ENCODE measurements around the gene RXFP1.

The RXFP1 gene

GRCh38 chr4:158532556-158533231 is 11.0 kb downstream of the RXFP1 start:
- TF ChIP-seq ZNF274 (IDR thresholded peaks at IDR 0.05; ENCODE audit: low read depth, low read length), result no peak
- no peak overlapping the region for H3K4me3 ChIP-seq (ENCODE audit: low read length)

- TF ChIP-seq ZNF274 (IDR thresholded peaks at IDR 0.05; ENCODE audit: low read depth, low read length), result no peak
- no peak overlapping the region for H3K4me3 ChIP-seq (ENCODE audit: low read length)
These were observed 13.0 kb downstream of the RXFP1 start for GRCh38 chr4:158534727-158535126.

DNA sequence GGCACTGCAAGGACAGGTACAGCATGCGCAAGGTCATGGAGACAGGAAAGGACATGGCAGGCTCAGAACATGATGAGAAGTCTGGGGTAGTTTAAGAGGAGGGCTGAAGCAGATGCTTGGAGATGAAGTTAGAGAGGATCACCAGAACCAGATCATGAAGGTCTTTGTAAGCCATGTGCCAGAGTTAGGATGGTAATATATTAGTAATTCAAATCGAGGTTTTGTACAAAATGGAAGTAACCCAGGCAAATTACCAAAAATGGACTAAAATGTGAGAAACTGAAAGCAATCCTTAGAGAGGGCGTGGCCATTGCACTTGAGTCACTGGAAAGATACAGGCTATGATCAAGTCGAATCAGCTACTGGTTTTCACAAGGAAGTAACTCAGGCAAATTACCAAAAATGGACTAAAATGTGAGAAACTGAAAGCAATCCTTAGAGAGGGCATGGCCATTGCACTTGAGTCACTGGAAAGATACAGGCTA is 13.5 kb downstream of the RXFP1 start:
- TF ChIP-seq ZNF274 (IDR thresholded peaks at IDR 0.05; ENCODE audit: low read depth, low read length), result no peak
- H3K4me3 ChIP-seq (ENCODE audit: low read length), result no peak overlapping the region

- H3K4me3 ChIP-seq (ENCODE audit: low read length), result no peak overlapping the region
- no peak for TF ChIP-seq ZNF274 (IDR thresholded peaks at IDR 0.05; ENCODE audit: low read depth, low read length)
These were observed 15.2 kb downstream of the RXFP1 start for GRCh38 chr4:158536833-158537232.

- TF ChIP-seq ZNF274 (IDR thresholded peaks at IDR 0.05; ENCODE audit: low read depth, low read length), result no peak
- no peak overlapping the region for H3K4me3 ChIP-seq (ENCODE audit: low read length)
These were observed 16.5 kb downstream of the RXFP1 start for GRCh38 chr4:158538176-158538575.

DNA sequence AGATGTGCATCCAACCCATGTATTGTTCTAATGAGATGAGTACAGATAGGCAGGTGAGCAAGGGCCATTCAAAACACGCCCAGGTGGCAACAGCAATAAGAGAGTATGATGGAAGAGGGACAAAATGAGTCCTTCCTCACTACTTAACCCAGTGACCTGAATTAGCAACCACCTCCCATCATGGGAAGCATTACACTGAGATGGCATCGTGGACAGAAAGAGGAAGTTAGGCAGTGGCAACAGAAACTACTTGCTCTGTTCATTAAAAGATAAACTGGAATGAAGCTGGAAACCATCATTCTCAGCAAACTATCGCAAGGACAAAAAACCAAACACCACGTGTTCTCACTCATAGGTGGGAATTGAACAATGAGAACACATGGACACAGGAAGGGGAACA is 17.2 kb downstream of the RXFP1 start:
- no peak for TF ChIP-seq ZNF274 (IDR thresholded peaks at IDR 0.05; ENCODE audit: low read depth, low read length)

DNA sequence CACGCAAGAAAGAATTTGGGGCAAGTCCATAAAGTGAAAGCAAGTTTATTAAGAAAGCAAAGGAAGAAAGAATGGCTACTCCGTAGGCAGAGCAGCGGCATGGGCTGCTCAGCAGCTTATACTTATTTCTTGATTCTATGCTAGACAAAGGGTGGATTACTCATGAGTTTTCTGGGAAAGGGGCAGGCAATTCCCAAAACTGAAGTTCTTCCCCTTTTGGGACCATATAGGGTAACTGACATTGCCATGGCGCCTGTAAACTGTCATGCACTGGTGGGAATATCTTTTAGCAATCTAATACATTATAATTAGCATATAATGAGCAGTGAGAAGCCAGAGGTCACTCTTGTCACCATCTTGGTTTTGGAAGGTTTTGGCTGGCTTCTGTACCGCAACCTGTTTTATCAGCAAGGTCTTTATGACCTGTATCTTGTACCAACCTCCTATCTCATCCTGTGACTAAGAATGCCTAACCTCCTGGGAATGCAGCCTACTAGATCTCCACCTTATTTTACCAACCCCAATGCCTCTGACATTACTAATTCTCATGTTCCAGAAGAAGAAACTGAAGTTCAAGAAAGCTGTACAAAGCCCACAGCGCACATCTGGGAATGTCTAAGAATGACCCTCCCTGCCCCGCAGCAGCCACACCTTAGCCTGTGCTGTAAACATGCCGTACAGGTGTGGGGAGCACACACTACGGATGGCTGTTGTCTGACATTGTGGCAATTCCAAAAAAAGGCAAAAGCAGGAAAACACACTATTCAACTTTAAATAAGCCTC is 18.6 kb downstream of the RXFP1 start:
- H3K4me3 ChIP-seq (ENCODE audit: low read length), result no peak overlapping the region
- TF ChIP-seq ZNF274 (IDR thresholded peaks at IDR 0.05; ENCODE audit: low read depth, low read length), result no peak

More for the DNA sequence above, 17.2 kb downstream of the RXFP1 start:
- no peak overlapping the region for H3K4me3 ChIP-seq (ENCODE audit: low read length)

- no peak overlapping the region for H3K4me3 ChIP-seq (ENCODE audit: low read length)
- no peak for TF ChIP-seq ZNF274 (IDR thresholded peaks at IDR 0.05; ENCODE audit: low read depth, low read length)
These were observed 19.8 kb downstream of the RXFP1 start for GRCh38 chr4:158541506-158541905.

- TF ChIP-seq ZNF274 (IDR thresholded peaks at IDR 0.05; ENCODE audit: low read depth, low read length), result no peak
- H3K4me3 ChIP-seq (ENCODE audit: low read length), result no peak overlapping the region
These were observed 21.5 kb downstream of the RXFP1 start for GRCh38 chr4:158543191-158543590.

GRCh38 chr4:158544141-158544540 is 22.5 kb downstream of the RXFP1 start:
- no peak overlapping the region for H3K4me3 ChIP-seq (ENCODE audit: low read length)
- TF ChIP-seq ZNF274 (IDR thresholded peaks at IDR 0.05; ENCODE audit: low read depth, low read length), result no peak

GRCh38 chr4:158553364-158553763 is 31.7 kb downstream of the RXFP1 start:
- no peak for TF ChIP-seq ZNF274 (IDR thresholded peaks at IDR 0.05; ENCODE audit: low read depth, low read length)
- H3K4me3 ChIP-seq (ENCODE audit: low read length), result no peak overlapping the region

DNA sequence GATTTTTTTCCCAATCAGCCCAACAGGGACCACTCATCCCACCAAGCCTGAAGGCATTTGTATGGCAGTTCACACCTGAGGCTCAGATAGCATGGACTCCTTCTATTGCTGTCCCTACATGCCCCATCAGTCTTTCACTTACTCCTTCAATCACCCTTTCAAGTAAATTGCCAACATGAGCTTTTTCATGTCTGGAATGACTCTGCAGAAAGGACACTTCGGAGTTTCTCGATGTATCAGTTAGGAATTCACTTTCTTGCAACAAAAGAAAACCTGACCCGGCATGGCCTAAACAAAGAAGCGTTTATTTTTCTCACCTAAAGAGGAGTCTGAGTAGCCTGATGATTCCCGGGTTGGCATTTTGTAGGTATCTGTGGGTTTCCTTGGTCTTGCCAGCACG is 38.6 kb downstream of the RXFP1 start:
- TF ChIP-seq ZNF274 (IDR thresholded peaks at IDR 0.05; ENCODE audit: low read depth, low read length), result no peak
- no peak overlapping the region for H3K4me3 ChIP-seq (ENCODE audit: low read length)

DNA sequence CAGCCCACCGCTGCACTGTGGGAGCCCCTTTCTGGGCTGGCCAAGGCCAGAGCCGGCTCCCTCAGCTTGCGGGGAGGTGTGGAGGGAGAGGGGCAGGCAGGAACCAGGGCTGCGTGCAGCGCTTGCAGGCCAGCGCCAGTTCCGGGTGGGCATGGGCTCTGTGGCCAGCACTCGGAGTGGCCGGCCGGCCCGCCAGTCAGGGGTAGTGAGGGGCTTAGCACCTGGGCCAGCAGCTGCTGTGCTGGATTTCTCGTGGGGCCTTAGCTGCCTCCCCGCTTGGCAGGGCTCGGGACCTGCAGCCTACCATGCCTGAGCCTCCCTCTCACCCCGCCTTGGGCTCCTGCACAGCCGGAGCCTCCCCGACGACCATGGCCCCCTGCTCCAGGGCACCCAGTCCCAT is 45.2 kb downstream of the RXFP1 start:
- no peak overlapping the region for H3K4me3 ChIP-seq (ENCODE audit: low read length)
- no peak for TF ChIP-seq ZNF274 (IDR thresholded peaks at IDR 0.05; ENCODE audit: low read depth, low read length)

DNA sequence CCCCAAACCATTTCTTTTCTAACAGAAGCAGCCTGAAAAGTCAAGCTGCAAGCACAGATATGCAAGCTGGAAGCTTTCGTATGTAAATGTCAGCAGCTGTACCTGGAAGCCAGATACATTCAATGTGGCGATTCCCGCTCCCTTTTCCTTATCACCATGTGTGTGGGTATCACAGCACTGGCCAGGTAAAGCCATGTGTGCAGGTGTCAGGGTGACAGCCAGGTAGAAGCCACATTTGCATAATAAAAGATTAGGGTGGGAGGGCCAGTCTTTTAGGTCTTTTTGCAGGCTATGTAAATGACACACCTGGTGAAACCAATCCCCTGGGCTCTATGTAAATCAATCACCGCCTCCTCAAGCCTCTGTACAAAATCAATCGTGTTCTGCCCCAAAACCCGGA is 50.1 kb downstream of the RXFP1 start:
- H3K4me3 ChIP-seq (ENCODE audit: low read length), result no peak overlapping the region
- TF ChIP-seq ZNF274 (IDR thresholded peaks at IDR 0.05; ENCODE audit: low read depth, low read length), result no peak

- H3K4me3 ChIP-seq (ENCODE audit: low read length), result no peak overlapping the region
- TF ChIP-seq ZNF274 (IDR thresholded peaks at IDR 0.05; ENCODE audit: low read depth, low read length), result no peak
These were observed 50.9 kb downstream of the RXFP1 start for GRCh38 chr4:158572608-158573007.
